Measurements from ENCODE around the gene SCAF1. TPM values are rescaled to one million over a fixed set of nuclear protein-coding genes. Genes with fewer than 3 reads are reported as not detected.

The SCAF1 gene
- polyA plus RNA-seq, 2 donors, result 16.9 to 26.7 TPM

- Histone ChIP-seq H3K9me3 (ENCODE audit: control insufficient read depth in 2 of 2, insufficient read depth in 1 of 2, low read depth in 1 of 2, low read length in 1 of 2) (no peaks in the 10 kb centered on the region), H3K4me1 (ENCODE audit: control insufficient read depth in 2 of 2, insufficient read depth in 2 of 2, low read length in 1 of 2) (peaks cover 0 to 2% of the 10 kb centered on the region in 2 donors), H3K27me3 (ENCODE audit: control insufficient read depth in 1 of 2, insufficient read depth in 2 of 2, low read length in 2 of 2) (no peaks in the 10 kb centered on the region), H3K36me3 (ENCODE audit: control insufficient read depth in 2 of 2, insufficient read depth in 2 of 2, low read length in 1 of 2) (peaks cover 4 to 18% of the 10 kb centered on the region in 2 donors), H3K27ac (ENCODE audit: low read depth in 2 of 2, low read length in 1 of 2) (peak overlapping the region in 1 of 2 donors; percentile 0), H3K4me3 (ENCODE audit: low read depth in 1 of 2, low read length in 2 of 2) (no peak overlapping the region)
- WGBS, 2 donors, result 61 to 68% methylated on average over 2 of the region's 2 CpGs
Observed at GRCh38 chr19:49643466-49643865, 1.5 kb downstream of the SCAF1 start.

GRCh38 chr19:49645592-49645991 lies 3.6 kb downstream of the SCAF1 start:
- WGBS, 2 donors, result 86 to 91% methylated on average over 11 of the region's 11 CpGs
- Histone ChIP-seq H3K27me3 (ENCODE audit: control insufficient read depth in 1 of 2, insufficient read depth in 2 of 2, low read length in 2 of 2) (no peaks in the 10 kb centered on the region), H3K27ac (ENCODE audit: low read depth in 2 of 2, low read length in 1 of 2) (no peak overlapping the region), H3K9me3 (ENCODE audit: control insufficient read depth in 2 of 2, insufficient read depth in 1 of 2, low read depth in 1 of 2, low read length in 1 of 2) (no peaks in the 10 kb centered on the region), H3K4me1 (ENCODE audit: control insufficient read depth in 2 of 2, insufficient read depth in 2 of 2, low read length in 1 of 2) (peaks cover 0 to 2% of the 10 kb centered on the region in 2 donors), H3K36me3 (ENCODE audit: control insufficient read depth in 2 of 2, insufficient read depth in 2 of 2, low read length in 1 of 2) (peaks cover 4 to 29% of the 10 kb centered on the region in 2 donors), H3K4me3 (ENCODE audit: low read depth in 1 of 2, low read length in 2 of 2) (no peak overlapping the region)

GRCh38 chr19:49645995-49646394 lies 4.0 kb downstream of the SCAF1 start:
- Histone ChIP-seq H3K36me3 (ENCODE audit: control insufficient read depth in 2 of 2, insufficient read depth in 2 of 2, low read length in 1 of 2) (peaks cover 4 to 29% of the 10 kb centered on the region in 2 donors), H3K4me3 (ENCODE audit: low read depth in 1 of 2, low read length in 2 of 2) (no peak overlapping the region), H3K27ac (ENCODE audit: low read depth in 2 of 2, low read length in 1 of 2) (no peak overlapping the region), H3K27me3 (ENCODE audit: control insufficient read depth in 1 of 2, insufficient read depth in 2 of 2, low read length in 2 of 2) (no peaks in the 10 kb centered on the region), H3K4me1 (ENCODE audit: control insufficient read depth in 2 of 2, insufficient read depth in 2 of 2, low read length in 1 of 2) (peaks cover 0 to under 1% of the 10 kb centered on the region in 2 donors), H3K9me3 (ENCODE audit: control insufficient read depth in 2 of 2, insufficient read depth in 1 of 2, low read depth in 1 of 2, low read length in 1 of 2) (no peaks in the 10 kb centered on the region)
- WGBS, 2 donors, result 93% methylated on average over 13 of the region's 13 CpGs

GRCh38 chr19:49646586-49646985 lies 4.6 kb downstream of the SCAF1 start:
- Histone ChIP-seq H3K27ac (ENCODE audit: low read depth in 2 of 2, low read length in 1 of 2) (no peak overlapping the region), H3K27me3 (ENCODE audit: control insufficient read depth in 1 of 2, insufficient read depth in 2 of 2, low read length in 2 of 2) (no peaks in the 10 kb centered on the region), H3K9me3 (ENCODE audit: control insufficient read depth in 2 of 2, insufficient read depth in 1 of 2, low read depth in 1 of 2, low read length in 1 of 2) (no peaks in the 10 kb centered on the region), H3K4me3 (ENCODE audit: low read depth in 1 of 2, low read length in 2 of 2) (no peak overlapping the region), H3K4me1 (ENCODE audit: control insufficient read depth in 2 of 2, insufficient read depth in 2 of 2, low read length in 1 of 2) (no peaks in the 10 kb centered on the region), H3K36me3 (ENCODE audit: control insufficient read depth in 2 of 2, insufficient read depth in 2 of 2, low read length in 1 of 2) (peaks cover 6 to 35% of the 10 kb centered on the region in 2 donors)
- 92 to 93% methylated on average over 17 of the region's 17 CpGs for WGBS, 2 donors

GRCh38 chr19:49651029-49651819 lies 9.2 kb downstream of the SCAF1 start:
- no peak overlapping the region for H3K4me3 ChIP-seq (ENCODE audit: low read depth in 1 of 2, low read length in 2 of 2)
- no peaks in the 10 kb centered on the region for H3K9me3 ChIP-seq (ENCODE audit: control insufficient read depth in 2 of 2, insufficient read depth in 1 of 2, low read depth in 1 of 2, low read length in 1 of 2)
- no peaks in the 10 kb centered on the region for H3K4me1 ChIP-seq (ENCODE audit: control insufficient read depth in 2 of 2, insufficient read depth in 2 of 2, low read length in 1 of 2)
- H3K27ac ChIP-seq (ENCODE audit: low read depth in 2 of 2, low read length in 1 of 2), result no peak overlapping the region
- no peaks in the 10 kb centered on the region for H3K27me3 ChIP-seq (ENCODE audit: control insufficient read depth in 1 of 2, insufficient read depth in 2 of 2, low read length in 2 of 2)
- H3K36me3 ChIP-seq (ENCODE audit: control insufficient read depth in 2 of 2, insufficient read depth in 2 of 2, low read length in 1 of 2), result peaks cover 36 to 70% of the 10 kb centered on the region in 2 donors
- 95 to 96% methylated on average over 65 to 72 of the region's 72 CpGs for WGBS, 2 donors

- Histone ChIP-seq H3K4me3 (ENCODE audit: low read depth in 1 of 2, low read length in 2 of 2) (no peak overlapping the region), H3K36me3 (ENCODE audit: control insufficient read depth in 2 of 2, insufficient read depth in 2 of 2, low read length in 1 of 2) (peaks cover 38 to 68% of the 10 kb centered on the region in 2 donors), H3K27ac (ENCODE audit: low read depth in 2 of 2, low read length in 1 of 2) (no peak overlapping the region), H3K27me3 (ENCODE audit: control insufficient read depth in 1 of 2, insufficient read depth in 2 of 2, low read length in 2 of 2) (no peaks in the 10 kb centered on the region), H3K4me1 (ENCODE audit: control insufficient read depth in 2 of 2, insufficient read depth in 2 of 2, low read length in 1 of 2) (no peaks in the 10 kb centered on the region), H3K9me3 (ENCODE audit: control insufficient read depth in 2 of 2, insufficient read depth in 1 of 2, low read depth in 1 of 2, low read length in 1 of 2) (no peaks in the 10 kb centered on the region)
- 97% methylated on average over 99 to 110 of the region's 110 CpGs for WGBS, 2 donors
Observed at GRCh38 chr19:49651820-49652550, 10.0 kb downstream of the SCAF1 start.

- H3K36me3 ChIP-seq (ENCODE audit: control insufficient read depth in 2 of 2, insufficient read depth in 2 of 2, low read length in 1 of 2), result peaks cover 34 to 70% of the 10 kb centered on the region in 2 donors
- H3K9me3 ChIP-seq (ENCODE audit: control insufficient read depth in 2 of 2, insufficient read depth in 1 of 2, low read depth in 1 of 2, low read length in 1 of 2), result no peaks in the 10 kb centered on the region
- H3K4me3 ChIP-seq (ENCODE audit: low read depth in 1 of 2, low read length in 2 of 2), result no peak overlapping the region
- H3K27ac ChIP-seq (ENCODE audit: low read depth in 2 of 2, low read length in 1 of 2), result no peak overlapping the region
- WGBS, 2 donors, result 93 to 94% methylated on average over 50 to 58 of the region's 58 CpGs
- no peaks in the 10 kb centered on the region for H3K4me1 ChIP-seq (ENCODE audit: control insufficient read depth in 2 of 2, insufficient read depth in 2 of 2, low read length in 1 of 2)
- H3K27me3 ChIP-seq (ENCODE audit: control insufficient read depth in 1 of 2, insufficient read depth in 2 of 2, low read length in 2 of 2), result no peaks in the 10 kb centered on the region
Observed at GRCh38 chr19:49652551-49653465, 10.8 kb downstream of the SCAF1 start.

- H3K4me1 ChIP-seq (ENCODE audit: control insufficient read depth in 2 of 2, insufficient read depth in 2 of 2, low read length in 1 of 2), result no peaks in the 10 kb centered on the region
- WGBS, 2 donors, result 91 to 93% methylated on average over 13 of the region's 13 CpGs
- no peak overlapping the region for H3K27ac ChIP-seq (ENCODE audit: low read depth in 2 of 2, low read length in 1 of 2)
- no peaks in the 10 kb centered on the region for H3K27me3 ChIP-seq (ENCODE audit: control insufficient read depth in 1 of 2, insufficient read depth in 2 of 2, low read length in 2 of 2)
- no peaks in the 10 kb centered on the region for H3K9me3 ChIP-seq (ENCODE audit: control insufficient read depth in 2 of 2, insufficient read depth in 1 of 2, low read depth in 1 of 2, low read length in 1 of 2)
- H3K4me3 ChIP-seq (ENCODE audit: low read depth in 1 of 2, low read length in 2 of 2), result no peak overlapping the region
- H3K36me3 ChIP-seq (ENCODE audit: control insufficient read depth in 2 of 2, insufficient read depth in 2 of 2, low read length in 1 of 2), result peaks cover 39 to 75% of the 10 kb centered on the region in 2 donors
Observed at GRCh38 chr19:49653466-49653806, 11.4 kb downstream of the SCAF1 start.

GRCh38 chr19:49654581-49654980 lies 12.6 kb downstream of the SCAF1 start:
- 85 to 86% methylated on average over 10 of the region's 10 CpGs for WGBS, 2 donors
- peaks cover 40 to 83% of the 10 kb centered on the region in 2 donors for H3K36me3 ChIP-seq (ENCODE audit: control insufficient read depth in 2 of 2, insufficient read depth in 2 of 2, low read length in 1 of 2)

More at GRCh38 chr19:49654581-49654980, 12.6 kb downstream of the SCAF1 start:
- Histone ChIP-seq H3K4me3 (ENCODE audit: low read depth in 1 of 2, low read length in 2 of 2) (no peak overlapping the region), H3K9me3 (ENCODE audit: control insufficient read depth in 2 of 2, insufficient read depth in 1 of 2, low read depth in 1 of 2, low read length in 1 of 2) (no peaks in the 10 kb centered on the region), H3K4me1 (ENCODE audit: control insufficient read depth in 2 of 2, insufficient read depth in 2 of 2, low read length in 1 of 2) (no peaks in the 10 kb centered on the region), H3K27me3 (ENCODE audit: control insufficient read depth in 1 of 2, insufficient read depth in 2 of 2, low read length in 2 of 2) (no peaks in the 10 kb centered on the region), H3K27ac (ENCODE audit: low read depth in 2 of 2, low read length in 1 of 2) (no peak overlapping the region)
